Type B pancreatic cell (in vitro differentiated cells): ENCODE measurements around the gene CTDSP2. TPM values are rescaled to one million over a fixed set of nuclear protein-coding genes. Genes with fewer than 3 reads are reported as not detected.

Experiments used
- DNase-seq: peaks from one replicate; pipeline ENCODE4 v3.0.0; 2021; ENCODE audit warnings: mixed read lengths; ENCODE audit not compliant: unreplicated experiment; ENCODE audit errors: extremely low spot score
- H3K27ac Mint-ChIP-seq: 2 replicates; pipeline ENCODE4 v1.8.0; 2021; ENCODE audit warnings: mild to moderate bottlenecking, mixed read lengths
- H3K27me3 Mint-ChIP-seq: 2 replicates; pipeline ENCODE4 v1.8.0; 2021; ENCODE audit warnings: mixed read lengths
- H3K36me3 Mint-ChIP-seq: 2 replicates; pipeline ENCODE4 v1.8.0; 2021; ENCODE audit warnings: mixed read lengths
- H3K4me1 Mint-ChIP-seq: one replicate; pipeline ENCODE4 v1.8.0; 2021; ENCODE audit warnings: mixed read lengths; ENCODE audit not compliant: unreplicated experiment
- H3K4me3 Mint-ChIP-seq: 2 replicates; pipeline ENCODE4 v1.8.0; 2021; ENCODE audit warnings: mild to moderate bottlenecking, mixed read lengths
- H3K9me3 Mint-ChIP-seq: 2 replicates; pipeline ENCODE4 v1.8.0; 2021; ENCODE audit warnings: mixed read lengths
- total RNA-seq: library from RNA; stranded (reverse); gene quantifications from 2 replicates; pipeline ENCODE4 v1.2.1, GENCODE V29; 2021; ENCODE audit warnings: low replicate concordance
- TF ChIP-seq, protein P1 (sequence below): fragments of 200-600 bp; sonication (generic); conservative IDR thresholded peaks from 2 replicates; pipeline ENCODE4 v1.5.0; 2021; ENCODE audit warnings: antibody characterized with exemption, mild to moderate bottlenecking

CTDSP2 gene
- total RNA-seq, 1 donor from 2014 or later: 183 TPM

- DNase-seq: peak; percentile 85
- Mint-ChIP-seq H3K27me3 (peaks cover 7% of the 10 kb centered on the region), H3K9me3 (no peaks in the 10 kb centered on the region), H3K27ac (peak overlapping the region; percentile 91), H3K36me3 (peaks cover 4% of the 10 kb centered on the region), H3K4me3 (peak overlapping the region; percentile 76), H3K4me1 (peaks cover 69% of the 10 kb centered on the region)
- TF ChIP-seq, protein P1, sequence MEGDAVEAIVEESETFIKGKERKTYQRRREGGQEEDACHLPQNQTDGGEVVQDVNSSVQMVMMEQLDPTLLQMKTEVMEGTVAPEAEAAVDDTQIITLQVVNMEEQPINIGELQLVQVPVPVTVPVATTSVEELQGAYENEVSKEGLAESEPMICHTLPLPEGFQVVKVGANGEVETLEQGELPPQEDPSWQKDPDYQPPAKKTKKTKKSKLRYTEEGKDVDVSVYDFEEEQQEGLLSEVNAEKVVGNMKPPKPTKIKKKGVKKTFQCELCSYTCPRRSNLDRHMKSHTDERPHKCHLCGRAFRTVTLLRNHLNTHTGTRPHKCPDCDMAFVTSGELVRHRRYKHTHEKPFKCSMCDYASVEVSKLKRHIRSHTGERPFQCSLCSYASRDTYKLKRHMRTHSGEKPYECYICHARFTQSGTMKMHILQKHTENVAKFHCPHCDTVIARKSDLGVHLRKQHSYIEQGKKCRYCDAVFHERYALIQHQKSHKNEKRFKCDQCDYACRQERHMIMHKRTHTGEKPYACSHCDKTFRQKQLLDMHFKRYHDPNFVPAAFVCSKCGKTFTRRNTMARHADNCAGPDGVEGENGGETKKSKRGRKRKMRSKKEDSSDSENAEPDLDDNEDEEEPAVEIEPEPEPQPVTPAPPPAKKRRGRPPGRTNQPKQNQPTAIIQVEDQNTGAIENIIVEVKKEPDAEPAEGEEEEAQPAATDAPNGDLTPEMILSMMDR: peak; percentile 29
These were observed 47.2 kb upstream of the CTDSP2 start for GRCh38 chr12:57893431-57894353.

DNA sequence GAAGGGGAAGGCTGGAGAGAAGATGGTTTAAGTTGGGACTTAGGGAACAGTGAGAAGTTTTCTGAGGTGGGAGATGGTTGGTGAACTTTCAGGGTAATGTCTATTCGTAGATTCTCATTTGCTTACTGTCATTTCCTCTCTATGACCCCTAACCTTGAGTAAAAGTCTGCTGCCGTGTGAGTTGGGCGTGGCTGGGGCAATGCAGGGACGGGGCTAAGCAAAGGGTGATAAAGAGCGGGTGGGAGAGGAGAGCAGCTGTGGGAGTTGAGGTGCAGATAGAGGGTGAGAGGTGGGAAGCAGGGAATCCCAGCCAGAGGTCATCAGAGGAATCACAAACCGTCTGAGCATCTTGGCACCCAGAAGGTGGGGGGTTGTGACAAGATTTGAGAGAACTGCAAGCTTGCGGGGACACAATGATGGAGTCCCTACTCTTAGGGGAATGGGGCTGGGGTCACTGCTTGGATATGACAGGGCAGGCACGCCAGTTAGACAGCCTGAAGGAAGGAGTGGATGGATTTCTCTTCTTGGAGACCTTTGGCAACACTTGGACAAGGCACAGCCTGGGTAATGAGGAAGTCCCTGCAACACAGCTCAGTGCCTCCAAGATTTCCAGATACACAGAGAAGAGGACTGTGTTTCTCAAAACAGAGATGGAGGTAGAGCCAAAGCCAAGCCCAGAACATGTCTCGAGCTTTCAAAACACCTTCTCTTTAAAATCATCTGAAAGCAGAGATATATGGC is 45.9 kb upstream of the CTDSP2 start:
- H3K36me3 Mint-ChIP-seq: peaks cover 4% of the 10 kb centered on the region
- H3K27ac Mint-ChIP-seq: peak overlapping the region; percentile 73

DNA sequence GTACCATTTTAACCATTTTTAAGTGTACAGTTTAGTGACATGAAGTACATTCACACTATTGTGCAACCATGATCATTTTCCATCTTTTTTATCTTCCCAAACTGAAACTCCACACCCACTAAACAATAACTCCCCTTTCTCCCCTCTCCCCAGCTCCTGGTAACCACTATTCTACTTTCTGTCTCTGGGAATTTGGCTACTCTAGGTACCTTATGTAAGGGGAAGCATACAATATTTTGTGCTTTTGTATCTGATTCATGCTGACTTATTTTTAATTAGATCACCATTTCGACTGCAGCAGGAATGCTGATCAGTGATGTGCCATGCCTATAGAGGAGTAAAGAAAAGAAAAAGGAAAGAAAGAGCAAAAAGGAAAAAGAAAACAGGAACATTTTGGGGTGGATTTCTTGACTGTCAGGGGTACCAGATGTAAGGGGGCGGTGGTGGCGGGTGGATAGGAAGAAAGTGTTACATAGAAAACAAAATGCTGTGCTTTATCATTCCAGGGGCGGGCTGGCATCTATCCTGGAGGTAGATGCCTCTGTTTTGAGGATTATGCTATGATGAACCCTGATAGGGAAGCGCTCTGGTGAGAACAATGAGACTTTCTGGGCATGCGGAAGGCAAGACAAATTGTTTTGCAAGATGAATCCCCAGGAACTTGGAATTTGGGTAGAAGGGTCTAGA is 45.2 kb upstream of the CTDSP2 start:
- TF ChIP-seq, protein P1: no peak
- Mint-ChIP-seq H3K4me3 (peak overlapping the region; percentile 30), H3K9me3 (no peaks in the 10 kb centered on the region), H3K4me1 (peaks cover 61% of the 10 kb centered on the region), H3K27ac (peak overlapping the region; percentile 73), H3K27me3 (peaks cover 3% of the 10 kb centered on the region), H3K36me3 (peaks cover 4% of the 10 kb centered on the region)
- DNase-seq: no peak

More for the DNA sequence above, 45.9 kb upstream of the CTDSP2 start:
- Mint-ChIP-seq H3K9me3 (no peaks in the 10 kb centered on the region), H3K4me1 (peaks cover 66% of the 10 kb centered on the region), H3K27me3 (peaks cover 7% of the 10 kb centered on the region), H3K4me3 (peak overlapping the region; percentile 30)
- TF ChIP-seq, protein P1: no peak
- DNase-seq: no peak

DNA sequence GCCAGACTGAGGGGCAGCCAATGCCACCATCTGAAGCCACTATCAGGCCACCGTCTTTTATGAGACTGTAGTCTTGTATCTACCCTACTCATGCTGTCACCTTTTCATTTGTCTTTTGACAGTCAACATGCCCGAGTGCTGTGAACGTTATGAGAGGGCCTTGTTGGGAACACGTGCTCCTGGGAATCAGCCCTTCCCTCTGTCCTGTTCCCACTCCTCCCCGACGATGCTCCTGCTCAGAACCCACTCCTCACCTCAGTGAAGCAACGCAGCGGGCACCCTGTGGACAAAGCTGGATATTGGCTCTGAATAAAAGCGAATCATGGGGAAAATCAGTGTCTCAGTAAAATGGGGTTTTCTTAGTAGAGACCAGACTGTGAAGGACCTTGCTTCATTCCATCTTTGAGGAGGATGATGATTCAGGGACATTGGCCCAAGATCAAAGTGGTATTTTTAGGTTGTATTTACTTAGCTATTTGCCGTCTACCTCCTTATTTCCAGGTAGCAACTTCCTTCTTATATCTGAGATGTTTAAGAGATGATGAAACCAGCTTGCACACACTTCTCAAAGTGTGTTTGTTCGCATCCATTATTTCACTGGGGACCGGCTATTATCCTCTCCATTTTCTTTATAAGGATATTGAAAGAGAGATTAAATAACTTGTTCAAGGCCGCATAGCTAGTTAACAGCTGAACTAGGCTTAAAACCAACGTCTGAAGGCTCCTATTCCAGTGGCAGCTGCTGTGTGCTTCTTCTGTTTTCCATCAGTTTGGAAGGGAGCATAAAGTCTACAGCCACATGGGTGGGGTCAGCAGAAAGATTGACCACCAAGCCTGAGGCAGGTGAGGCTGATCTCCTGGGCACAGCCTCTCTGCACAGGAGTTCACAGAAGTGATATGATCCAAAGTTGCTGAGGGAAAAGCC is 43.9 kb upstream of the CTDSP2 start:
- DNase-seq: no peak
- no peak overlapping the region for H3K27ac Mint-ChIP-seq
- H3K9me3 Mint-ChIP-seq: no peaks in the 10 kb centered on the region
- H3K4me1 Mint-ChIP-seq: peaks cover 55% of the 10 kb centered on the region
- peaks cover 3% of the 10 kb centered on the region for H3K27me3 Mint-ChIP-seq
- TF ChIP-seq, protein P1: no peak
- H3K36me3 Mint-ChIP-seq: peaks cover 4% of the 10 kb centered on the region
- peak overlapping the region; percentile 20 for H3K4me3 Mint-ChIP-seq
